ENCODE data around the gene MAN1A1.
"Not testable (repeated sequence)": the region's sequence is repeated elsewhere in the genome, so short reads cannot be mapped to it uniquely, and the experiment has no call there.

Gene MAN1A1

DNA sequence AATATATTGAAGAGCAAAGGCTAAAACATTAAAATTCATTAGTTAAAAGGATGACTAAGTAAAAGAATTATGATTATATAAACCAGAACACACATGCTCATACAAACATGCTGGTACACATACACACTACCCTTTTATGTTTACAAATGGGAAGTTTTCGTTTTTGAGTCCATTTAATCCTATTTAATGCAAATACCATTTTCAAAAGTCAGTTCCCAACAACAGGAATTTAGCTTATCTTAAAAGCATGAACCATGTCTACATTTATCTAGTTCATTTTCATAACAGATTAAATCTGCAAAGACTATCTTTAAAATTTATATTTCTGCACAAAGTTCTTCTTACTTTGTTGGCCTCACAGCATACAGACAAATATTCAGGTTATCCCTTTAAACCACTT lies 42.5 kb downstream of the MAN1A1 start:
- DNase-seq (ENCODE audit: extremely low read depth in 1 of 2, low read depth in 1 of 2), result no peak

DNA sequence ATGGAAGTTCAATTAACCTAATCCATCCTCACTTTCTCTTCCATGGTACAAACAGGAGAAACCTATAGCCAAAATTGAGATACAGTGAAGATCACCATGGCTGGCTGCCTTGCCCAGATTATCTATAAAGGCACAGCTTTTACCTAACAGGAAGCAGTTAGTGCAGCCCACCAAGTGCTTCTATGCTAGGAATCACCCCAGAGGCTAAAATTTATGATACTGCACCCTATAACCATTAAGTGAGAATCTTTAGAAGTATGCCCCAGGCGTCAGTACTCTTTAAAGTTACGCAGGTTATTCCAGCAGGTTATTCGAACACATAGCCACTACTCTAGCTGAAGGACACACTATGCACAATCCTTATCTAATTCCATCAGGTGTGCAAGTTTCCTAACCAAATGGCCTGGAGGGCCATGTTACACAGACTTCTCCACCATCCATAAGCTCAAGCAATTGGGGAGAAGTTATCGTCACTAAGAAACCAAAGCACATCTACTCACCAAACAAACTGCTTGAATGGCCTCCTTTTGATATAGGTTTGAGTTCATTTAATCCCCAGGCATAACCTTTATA lies 43.1 kb downstream of the MAN1A1 start:
- no peak for DNase-seq (ENCODE audit: extremely low read depth in 1 of 2, low read depth in 1 of 2)

DNA sequence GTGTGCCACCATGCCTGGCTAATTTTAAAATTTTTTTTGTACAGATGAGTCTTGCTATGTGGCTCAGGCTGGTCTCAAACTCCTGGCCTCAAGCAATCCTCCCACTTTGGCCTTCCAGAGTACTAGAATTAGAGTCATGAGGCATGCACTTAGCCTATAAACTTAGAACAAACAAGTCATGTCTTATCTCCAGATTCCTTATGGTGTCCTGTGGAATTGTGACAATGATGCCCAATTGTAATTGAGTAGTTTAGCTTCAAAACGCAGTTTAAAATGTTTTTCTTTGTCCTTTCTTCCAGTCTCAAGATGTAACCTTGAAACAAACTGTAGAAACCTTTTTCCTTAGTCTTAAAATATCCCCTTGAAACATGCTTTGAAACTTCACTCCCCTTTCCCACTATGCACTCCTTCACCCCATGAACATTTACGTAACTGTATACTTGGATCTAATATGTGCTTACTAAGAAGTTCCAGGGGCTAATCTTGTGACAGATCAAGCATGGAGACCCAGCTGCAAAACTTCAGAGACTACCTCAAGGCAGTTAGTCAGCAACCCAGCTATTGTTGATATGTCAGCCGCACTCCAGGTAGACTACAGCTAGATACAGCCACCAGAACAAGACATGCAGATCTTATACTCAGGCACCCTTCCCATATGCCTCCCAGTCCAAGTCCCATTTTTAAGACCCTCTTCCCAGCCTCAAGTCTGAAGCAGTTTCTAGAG lies 46.2 kb downstream of the MAN1A1 start:
- no peak for DNase-seq (ENCODE audit: extremely low read depth in 1 of 2, low read depth in 1 of 2)

DNA sequence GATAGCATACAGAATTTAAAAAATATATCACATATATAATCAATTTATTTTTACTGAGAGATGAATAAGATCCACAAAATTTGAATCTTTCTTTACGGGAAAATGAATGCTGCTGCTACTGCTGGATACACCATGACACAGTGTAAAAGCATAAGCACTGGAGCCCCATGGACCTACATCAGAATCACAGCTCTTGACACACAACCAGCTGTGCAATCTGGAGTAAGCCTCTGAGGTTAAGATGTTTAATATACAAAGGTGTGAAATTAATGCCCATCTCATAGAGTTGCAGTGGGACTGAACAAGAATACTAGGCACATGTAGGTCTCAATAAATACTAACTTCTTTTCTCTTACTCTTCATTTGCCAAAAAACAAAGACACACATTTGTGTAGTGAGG lies 48.1 kb downstream of the MAN1A1 start:
- DNase-seq (ENCODE audit: extremely low read depth in 1 of 2, low read depth in 1 of 2), result no peak

DNA sequence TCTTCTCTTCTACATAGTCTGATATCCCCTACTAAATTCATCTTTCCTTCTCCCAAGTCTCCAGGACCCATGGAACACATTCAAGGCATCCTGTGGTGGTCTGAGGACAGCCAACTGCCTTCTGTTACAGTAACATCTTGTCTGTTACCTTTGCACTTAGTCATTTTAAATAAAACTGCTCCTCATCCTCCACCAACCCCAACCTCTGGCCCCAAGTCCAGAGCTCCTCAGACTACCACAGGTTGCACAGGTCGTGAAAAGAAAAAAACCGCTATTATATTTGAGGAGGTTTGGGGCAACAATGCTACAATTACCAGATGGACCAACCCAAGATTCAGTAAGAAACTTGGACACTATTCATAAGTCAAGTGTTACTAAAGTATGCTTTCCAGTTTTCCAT lies 49.9 kb downstream of the MAN1A1 start:
- DNase-seq (ENCODE audit: extremely low read depth in 1 of 2, low read depth in 1 of 2), result no peak

GRCh38 chr6:119297049-119297448 lies 52.5 kb downstream of the MAN1A1 start:
- DNase-seq (ENCODE audit: extremely low read depth in 1 of 2, low read depth in 1 of 2), result no peak

- no peak for DNase-seq (ENCODE audit: extremely low read depth in 1 of 2, low read depth in 1 of 2)
Observed at GRCh38 chr6:119296036-119297035, 53.2 kb downstream of the MAN1A1 start.

DNA sequence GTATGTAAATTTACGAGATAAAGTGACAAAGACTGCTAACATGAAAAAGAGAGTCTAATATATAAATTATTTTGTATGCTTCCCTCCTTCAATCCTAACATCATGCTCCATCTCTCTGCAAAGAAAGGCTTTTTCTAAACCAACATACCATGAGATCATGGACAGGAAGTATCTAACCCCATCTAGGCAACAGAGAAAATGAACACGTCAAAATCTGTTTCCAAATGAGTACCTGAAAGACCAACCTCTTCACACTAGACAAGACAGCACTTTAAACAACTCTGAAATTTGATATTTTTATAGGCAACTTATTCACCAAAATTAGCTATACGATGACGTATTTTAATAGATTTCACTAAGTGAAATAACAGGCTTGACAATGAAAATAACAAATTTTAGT lies 54.6 kb downstream of the MAN1A1 start:
- DNase-seq (ENCODE audit: extremely low read depth in 1 of 2, low read depth in 1 of 2), result no peak

DNA sequence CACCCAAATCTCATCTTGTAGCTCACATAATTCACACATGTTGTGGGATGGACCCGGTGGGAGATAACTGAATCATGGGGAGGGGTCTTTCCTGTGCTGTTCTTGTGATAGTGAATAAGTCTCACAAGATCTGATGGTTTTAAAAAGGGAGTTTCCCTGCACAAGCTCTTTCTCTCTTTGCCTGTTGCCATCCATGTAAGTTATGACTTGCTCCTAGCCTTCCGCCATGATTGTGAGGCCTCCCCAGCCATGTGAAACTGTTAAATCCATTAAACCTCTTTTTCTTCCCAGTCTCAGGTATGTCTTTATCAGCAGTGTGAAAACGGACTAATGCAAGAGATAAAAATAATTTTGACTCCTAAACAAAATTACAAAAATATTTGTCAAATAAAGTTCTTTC lies 58.5 kb downstream of the MAN1A1 start:
- DNase-seq (ENCODE audit: extremely low read depth in 1 of 2, low read depth in 1 of 2), result not testable (repeated sequence)

- DNase-seq (ENCODE audit: extremely low read depth in 1 of 2, low read depth in 1 of 2), result no peak
Observed at GRCh38 chr6:119290306-119290705, 59.3 kb downstream of the MAN1A1 start.

DNA sequence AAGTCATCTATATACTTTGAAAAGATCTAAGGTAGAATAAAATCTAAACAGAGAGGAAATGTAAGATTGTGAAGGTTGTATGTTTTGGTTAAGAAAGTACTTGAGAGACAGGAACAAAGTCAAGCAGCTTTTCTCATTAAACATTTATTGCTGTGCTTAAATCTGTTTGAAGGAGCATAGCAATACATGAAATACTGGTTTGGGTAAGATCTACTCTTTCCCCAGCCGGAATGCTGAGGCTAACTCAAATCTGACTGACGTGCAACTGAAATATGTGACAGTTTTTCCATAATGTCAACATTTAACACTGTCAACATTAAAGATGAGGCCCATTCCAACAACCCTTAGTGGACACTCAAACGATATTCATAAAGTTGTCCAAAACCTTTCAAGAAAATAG lies 59.9 kb downstream of the MAN1A1 start:
- DNase-seq (ENCODE audit: extremely low read depth in 1 of 2, low read depth in 1 of 2), result no peak

DNA sequence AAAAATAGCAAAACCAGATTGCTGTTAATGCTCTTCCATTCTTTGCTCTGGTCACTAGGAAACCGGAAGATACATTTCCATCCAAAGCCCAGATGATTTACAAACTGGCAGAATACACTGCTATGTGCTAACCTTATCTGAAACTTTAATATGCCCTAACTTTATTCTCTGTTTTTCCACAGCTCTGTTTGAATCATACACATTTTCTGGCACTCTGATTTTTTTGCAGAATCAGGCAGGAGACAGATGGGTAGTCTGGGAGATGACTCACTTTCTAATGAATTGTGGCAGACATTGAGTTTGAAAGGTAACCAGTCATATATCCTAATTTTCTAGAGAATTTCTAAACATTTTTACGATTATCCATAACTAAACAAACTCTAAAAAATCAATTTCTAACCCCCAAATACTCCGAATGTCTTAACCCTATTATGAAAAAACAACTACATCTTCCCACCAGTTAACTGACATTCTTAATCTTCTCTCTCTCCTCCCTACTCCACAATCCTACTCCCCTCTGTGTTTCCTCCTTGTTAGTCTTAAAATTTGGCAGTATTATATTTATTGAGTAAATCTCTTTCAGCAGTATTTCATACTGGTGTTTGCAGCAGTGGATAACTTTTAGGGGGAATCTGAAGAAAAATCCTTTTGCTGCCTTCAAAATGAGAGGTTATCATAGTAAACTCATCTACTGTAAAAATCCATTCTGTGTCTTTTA lies 63.5 kb downstream of the MAN1A1 start:
- DNase-seq (ENCODE audit: extremely low read depth in 1 of 2, low read depth in 1 of 2), result no peak

GRCh38 chr6:119284861-119285521 lies 64.6 kb downstream of the MAN1A1 start:
- no peak for DNase-seq (ENCODE audit: extremely low read depth in 1 of 2, low read depth in 1 of 2)

DNA sequence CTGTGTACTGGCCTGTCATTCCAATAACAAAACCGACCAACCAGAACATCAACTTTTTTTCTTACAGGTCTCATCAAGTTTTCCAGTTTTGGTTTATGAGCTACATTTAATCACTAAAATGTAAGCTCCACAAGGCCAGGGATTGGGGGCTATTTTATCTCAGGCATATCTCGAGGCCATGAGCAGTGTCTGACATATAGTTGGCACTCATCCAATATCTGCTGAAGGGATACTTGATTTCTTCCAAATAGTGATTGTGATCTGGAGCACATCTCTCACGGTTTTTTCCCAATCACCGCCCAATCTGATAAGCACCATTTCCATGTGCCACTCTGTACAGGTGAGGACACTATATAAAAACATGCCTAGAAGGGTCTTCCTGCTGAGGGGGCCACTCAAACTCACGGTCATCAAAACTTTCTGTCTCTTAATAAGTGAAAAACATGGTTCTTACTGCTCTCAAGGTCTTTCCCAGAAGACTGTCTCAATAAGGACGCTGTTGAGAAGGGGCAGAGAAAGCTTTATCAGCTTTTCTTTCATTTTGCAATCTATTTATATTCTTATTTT lies 65.5 kb downstream of the MAN1A1 start:
- no peak for DNase-seq (ENCODE audit: extremely low read depth in 1 of 2, low read depth in 1 of 2)

DNA sequence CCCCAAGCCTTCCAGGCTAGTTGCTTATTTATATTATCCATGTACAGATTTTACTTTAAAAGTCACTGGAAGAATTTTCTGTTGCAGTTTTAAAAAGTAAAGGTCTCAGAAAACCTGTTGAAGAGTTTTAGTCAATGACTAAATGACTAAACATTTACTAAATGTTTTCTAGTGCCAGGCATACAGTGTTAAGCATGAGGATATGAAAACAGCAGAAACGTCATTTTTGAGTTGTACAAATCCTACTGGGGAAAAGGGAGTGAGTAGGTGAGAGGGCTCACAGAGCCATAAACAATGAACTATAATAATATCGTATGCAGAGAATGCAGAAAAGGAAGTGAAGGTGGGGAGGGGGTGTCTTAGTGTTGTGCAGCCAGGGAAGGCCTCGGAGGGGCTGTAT lies 66.3 kb downstream of the MAN1A1 start:
- no peak for DNase-seq (ENCODE audit: extremely low read depth in 1 of 2, low read depth in 1 of 2)

- no peak for DNase-seq (ENCODE audit: extremely low read depth in 1 of 2, low read depth in 1 of 2)
Observed at GRCh38 chr6:119280668-119281067, 68.9 kb downstream of the MAN1A1 start.

DNA sequence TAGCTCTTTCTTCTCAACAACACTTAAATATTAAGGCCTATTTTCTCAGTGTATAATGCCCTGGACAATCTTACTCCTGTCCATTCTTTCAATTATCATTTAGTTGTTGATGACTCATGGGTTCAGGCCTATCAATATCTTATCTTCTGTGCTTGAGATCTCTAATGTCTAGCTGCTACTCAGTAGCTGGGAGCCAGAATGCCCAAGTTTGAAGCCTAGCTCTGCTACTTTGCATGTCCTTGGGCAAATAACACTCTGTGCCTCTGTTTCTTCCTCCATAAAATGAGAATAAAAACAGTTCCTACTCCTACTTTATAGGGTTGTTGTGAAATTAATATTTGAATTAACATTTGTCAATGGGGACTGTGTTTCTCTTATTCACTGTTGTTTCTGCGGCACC lies 69.5 kb downstream of the MAN1A1 start:
- DNase-seq (ENCODE audit: extremely low read depth in 1 of 2, low read depth in 1 of 2), result no peak

DNA sequence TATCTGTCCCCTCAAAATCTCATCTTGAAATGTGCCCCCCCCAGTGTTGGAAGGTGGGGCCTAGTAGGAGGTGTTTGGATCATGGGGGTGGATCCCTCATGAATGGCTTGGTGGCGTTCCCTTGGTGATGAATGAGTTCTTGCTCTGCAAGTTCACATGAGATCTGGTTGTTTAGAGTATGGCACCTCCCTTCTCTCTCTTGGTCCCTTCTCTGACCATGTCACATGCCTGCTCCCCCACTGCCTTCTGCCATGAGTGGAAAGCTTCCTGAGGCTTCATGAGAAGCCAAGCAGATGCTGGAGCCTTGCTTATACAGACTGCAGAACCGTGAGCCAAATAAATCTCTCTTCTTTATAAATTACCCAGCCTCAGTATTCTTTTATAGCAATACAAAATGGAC lies 70.9 kb downstream of the MAN1A1 start:
- no peak for DNase-seq (ENCODE audit: extremely low read depth in 1 of 2, low read depth in 1 of 2)

GRCh38 chr6:119277052-119277451 lies 72.5 kb downstream of the MAN1A1 start:
- DNase-seq (ENCODE audit: extremely low read depth in 1 of 2, low read depth in 1 of 2), result no peak

GRCh38 chr6:119276211-119276610 lies 73.3 kb downstream of the MAN1A1 start:
- DNase-seq (ENCODE audit: extremely low read depth in 1 of 2, low read depth in 1 of 2), result no peak
